ENCODE measurements around the gene NPHP4.

NPHP4 gene

GRCh38 chr1:5956022-5956830, 36.0 kb downstream of the NPHP4 start:
- Histone ChIP-seq H3K4me1 (no peaks in the 10 kb centered on the region), H3K4me3 (ENCODE audit: low read depth, low read length) (no peak overlapping the region), H3K9me3 (ENCODE audit: control insufficient read depth, low read length) (no peaks in the 10 kb centered on the region), H3K9ac (no peak overlapping the region), H3K27me3 (ENCODE audit: control insufficient read depth, insufficient read depth, low read length) (no peaks in the 10 kb centered on the region), H3K36me3 (ENCODE audit: control insufficient read depth, insufficient read depth, low read length) (no peaks in the 10 kb centered on the region), H3K79me2 (no peaks in the 10 kb centered on the region), H3K4me2 (ENCODE audit: low read length) (no peak overlapping the region), H2AFZ (no peak overlapping the region), H3K27ac (no peak overlapping the region)
- no peak for TF ChIP-seq CTCF (IDR thresholded peaks at IDR 0.05)

- no peak overlapping the region for H3K27ac ChIP-seq
- no peaks in the 10 kb centered on the region for H3K79me2 ChIP-seq
- no peak for TF ChIP-seq CTCF (IDR thresholded peaks at IDR 0.05)
- no peak overlapping the region for H2AFZ ChIP-seq
- H3K4me1 ChIP-seq = no peaks in the 10 kb centered on the region
- H3K36me3 ChIP-seq (ENCODE audit: control insufficient read depth, insufficient read depth, low read length) = no peaks in the 10 kb centered on the region
- no peak overlapping the region for H3K4me2 ChIP-seq (ENCODE audit: low read length)
- H3K4me3 ChIP-seq (ENCODE audit: low read depth, low read length) = no peak overlapping the region
- no peaks in the 10 kb centered on the region for H3K9me3 ChIP-seq (ENCODE audit: control insufficient read depth, low read length)
- H3K27me3 ChIP-seq (ENCODE audit: control insufficient read depth, insufficient read depth, low read length) = no peaks in the 10 kb centered on the region
- H3K9ac ChIP-seq = no peak overlapping the region
Observed at GRCh38 chr1:5955479-5955977, 36.7 kb downstream of the NPHP4 start.

GRCh38 chr1:5954964-5955363, 37.3 kb downstream of the NPHP4 start:
- Histone ChIP-seq H3K4me1 (no peaks in the 10 kb centered on the region), H3K4me2 (ENCODE audit: low read length) (no peak overlapping the region), H3K4me3 (ENCODE audit: low read depth, low read length) (no peak overlapping the region), H3K27ac (no peak overlapping the region), H3K9me3 (ENCODE audit: control insufficient read depth, low read length) (no peaks in the 10 kb centered on the region), H3K79me2 (no peaks in the 10 kb centered on the region), H3K36me3 (ENCODE audit: control insufficient read depth, insufficient read depth, low read length) (no peaks in the 10 kb centered on the region), H3K9ac (no peak overlapping the region), H2AFZ (no peak overlapping the region), H3K27me3 (ENCODE audit: control insufficient read depth, insufficient read depth, low read length) (no peaks in the 10 kb centered on the region)
- TF ChIP-seq CTCF (IDR thresholded peaks at IDR 0.05) = no peak

- no peaks in the 10 kb centered on the region for H3K9me3 ChIP-seq (ENCODE audit: control insufficient read depth, low read length)
- no peak overlapping the region for H3K4me3 ChIP-seq (ENCODE audit: low read depth, low read length)
- H3K27me3 ChIP-seq (ENCODE audit: control insufficient read depth, insufficient read depth, low read length) = no peaks in the 10 kb centered on the region
- H3K36me3 ChIP-seq (ENCODE audit: control insufficient read depth, insufficient read depth, low read length) = no peaks in the 10 kb centered on the region
- no peak overlapping the region for H3K27ac ChIP-seq
- no peak overlapping the region for H3K9ac ChIP-seq
- TF ChIP-seq CTCF (IDR thresholded peaks at IDR 0.05) = no peak
- no peak overlapping the region for H3K4me2 ChIP-seq (ENCODE audit: low read length)
- no peak overlapping the region for H2AFZ ChIP-seq
- no peaks in the 10 kb centered on the region for H3K79me2 ChIP-seq
- H3K4me1 ChIP-seq = no peaks in the 10 kb centered on the region
Observed at GRCh38 chr1:5953386-5953785, 38.8 kb downstream of the NPHP4 start.
